Mesenchymal stem cell (in vitro differentiated cells and primary cell): ENCODE results near the gene DYNLT1.

Experiments used
- DNase-seq: peaks from one replicate; pipeline ENCODE4 v3.0.0-alpha.2; 2013
- H2AFZ ChIP-seq: one replicate; pipeline ENCODE4 v1.6.1; 2013; ENCODE audit warnings: low read depth, mild to moderate bottlenecking, control low read depth, inconsistent platforms, low read length, moderate library complexity
- H2AK5ac ChIP-seq: 2 replicates; pipeline ENCODE4 v1.6.1; 2013; ENCODE audit warnings: low read length, moderate library complexity, mild to moderate bottlenecking, inconsistent platforms; ENCODE audit not compliant: severe bottlenecking
- H2BK120ac ChIP-seq: one replicate; pipeline ENCODE4 v1.6.1; 2013; ENCODE audit warnings: low read depth, mild to moderate bottlenecking, inconsistent platforms, low read length, moderate library complexity
- H2BK12ac ChIP-seq, 2 experiments: one replicate each; pipeline ENCODE4 v1.6.1; 2013; ENCODE audit warnings: inconsistent platforms in 2 of 2, low read length in 2 of 2, mild to moderate bottlenecking in 2 of 2, moderate library complexity in 2 of 2, control low read depth in 1 of 2
- H2BK15ac ChIP-seq: one replicate; pipeline ENCODE4 v1.6.1; 2013; ENCODE audit warnings: mild to moderate bottlenecking, low read depth, inconsistent platforms; ENCODE audit not compliant: poor library complexity, severe bottlenecking
- H2BK5ac ChIP-seq: 2 replicates; pipeline ENCODE4 v1.6.1; 2013; ENCODE audit warnings: low read depth, mild to moderate bottlenecking, low read length, control low read depth, inconsistent platforms; ENCODE audit not compliant: poor library complexity, severe bottlenecking
- H3K14ac ChIP-seq, 2 experiments: one replicate each; pipeline ENCODE4 v1.6.1; 2013; ENCODE audit warnings: inconsistent platforms in 2 of 2, low read length in 2 of 2, control low read depth in 1 of 2, mild to moderate bottlenecking in 1 of 2, moderate library complexity in 1 of 2
- H3K18ac ChIP-seq, 2 experiments: one replicate each; pipeline ENCODE4 v1.6.1; 2013; ENCODE audit warnings: inconsistent platforms in 2 of 2, low read length in 2 of 2, control low read depth in 1 of 2, low read depth in 1 of 2, mild to moderate bottlenecking in 1 of 2
- H3K23ac ChIP-seq, 2 experiments: one replicate each; pipeline ENCODE4 v1.6.1; 2013; ENCODE audit warnings: inconsistent platforms in 2 of 2, low read length in 2 of 2, mild to moderate bottlenecking in 2 of 2, moderate library complexity in 2 of 2, control low read depth in 1 of 2
- H3K27ac ChIP-seq: 2 replicates; pipeline ENCODE4 v1.5.1; 2013; ENCODE audit warnings: mild to moderate bottlenecking, moderate library complexity, low read length, control low read depth, inconsistent platforms; ENCODE audit not compliant: poor library complexity, severe bottlenecking
- H3K27me3 ChIP-seq, 2 experiments: 2 replicates each; pipeline versions ENCODE4 v1.6.1 to v1.7.0; 2013; ENCODE audit warnings: low read length in 2 of 2, mild to moderate bottlenecking in 2 of 2, moderate library complexity in 2 of 2, control low read depth in 1 of 2, inconsistent platforms in 1 of 2; ENCODE audit not compliant: control insufficient read depth in 1 of 2, insufficient read depth in 1 of 2
- H3K36me3 ChIP-seq, 2 experiments: 2 replicates each; pipeline versions ENCODE4 v1.6.1 to v1.7.0; 2013; ENCODE audit warnings: low read length in 2 of 2, control low read depth in 1 of 2, inconsistent platforms in 1 of 2, low read depth in 1 of 2, mild to moderate bottlenecking in 1 of 2; ENCODE audit not compliant: insufficient read depth in 2 of 2, control insufficient read depth in 1 of 2
- H3K4ac ChIP-seq, 2 experiments: one replicate each; pipeline ENCODE4 v1.6.1; 2013; ENCODE audit warnings: inconsistent platforms in 2 of 2, low read length in 2 of 2, mild to moderate bottlenecking in 2 of 2, moderate library complexity in 2 of 2, control low read depth in 1 of 2, low read depth in 1 of 2
- H3K4me1 ChIP-seq: 2 replicates; pipeline ENCODE4 v1.6.1; 2013; ENCODE audit warnings: low read depth, low read length, control low read depth; ENCODE audit not compliant: control insufficient read depth, insufficient read depth
- H3K4me2 ChIP-seq: 2 replicates; pipeline ENCODE4 v1.6.1; 2013; ENCODE audit warnings: low read length, mild to moderate bottlenecking, inconsistent platforms; ENCODE audit not compliant: poor library complexity, severe bottlenecking
- H3K4me3 ChIP-seq, 2 experiments: 2 replicates each; pipeline versions ENCODE4 v1.5.1 to v1.7.0; 2013; ENCODE audit warnings: low read length in 2 of 2, mild to moderate bottlenecking in 2 of 2, control low read depth in 1 of 2, low read depth in 1 of 2; ENCODE audit not compliant: insufficient read depth in 1 of 2
- H3K79me1 ChIP-seq: replicated peaks from 2 replicates; pipeline ENCODE4 v1.6.1; 2013; ENCODE audit warnings: mild to moderate bottlenecking, control low read depth, low read length, inconsistent platforms; ENCODE audit not compliant: poor library complexity, severe bottlenecking
- H3K9ac ChIP-seq: 2 replicates; pipeline ENCODE4 v1.7.0; 2013; ENCODE audit warnings: mild to moderate bottlenecking, low read length, moderate library complexity
- H3K9me3 ChIP-seq: 2 replicates; pipeline ENCODE4 v1.7.0; 2013; ENCODE audit warnings: mild to moderate bottlenecking, low read length; ENCODE audit not compliant: control insufficient read depth
- H4K8ac ChIP-seq: one replicate; pipeline ENCODE4 v1.6.1; 2013; ENCODE audit warnings: inconsistent platforms, mild to moderate bottlenecking, low read length, moderate library complexity
- H4K91ac ChIP-seq: one replicate; pipeline ENCODE4 v1.6.1; 2013; ENCODE audit warnings: mild to moderate bottlenecking, low read length, inconsistent platforms
- WGBS: methylation state at CpG from one replicate; pipeline ENCODE4 v1.1.7; 2013; ENCODE audit warnings: mixed read lengths; 5-methylcytosine and 5-hydroxymethylcytosine counted together

DYNLT1 gene

DNA sequence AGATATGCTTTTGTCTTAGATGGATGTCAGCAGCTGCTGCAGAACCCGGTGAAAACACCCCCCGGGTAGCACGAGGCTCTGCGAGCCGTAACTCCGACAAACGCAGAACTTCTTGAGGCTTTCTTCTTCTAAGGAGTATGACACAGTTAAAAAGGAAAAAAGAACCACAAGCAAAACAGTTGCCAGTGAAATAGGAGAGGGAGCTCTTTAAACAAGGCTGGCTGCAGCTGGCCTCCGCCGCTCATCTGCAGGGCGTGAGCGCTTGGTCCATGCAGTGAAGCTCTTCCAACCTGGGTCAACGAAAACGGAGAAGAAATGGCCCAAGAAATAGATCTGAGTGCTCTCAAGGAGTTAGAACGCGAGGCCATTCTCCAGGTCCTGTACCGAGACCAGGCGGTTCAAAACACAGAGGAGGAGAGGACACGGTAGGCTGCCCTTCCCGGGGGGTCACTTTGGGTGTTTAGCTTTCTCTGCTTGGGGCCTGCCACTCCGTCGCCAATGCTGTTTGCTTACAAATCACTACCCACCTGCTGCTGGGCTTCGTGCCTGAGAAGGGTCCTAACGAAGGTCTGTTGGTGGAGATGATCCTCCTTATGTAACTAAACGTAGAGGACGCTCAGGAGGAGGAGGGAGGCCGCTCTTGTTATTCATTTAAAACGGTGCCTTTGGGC, 18.5 kb upstream of the DYNLT1 start:
- no peak overlapping the region for H4K8ac ChIP-seq
- no peak overlapping the region for H2BK120ac ChIP-seq

DNA sequence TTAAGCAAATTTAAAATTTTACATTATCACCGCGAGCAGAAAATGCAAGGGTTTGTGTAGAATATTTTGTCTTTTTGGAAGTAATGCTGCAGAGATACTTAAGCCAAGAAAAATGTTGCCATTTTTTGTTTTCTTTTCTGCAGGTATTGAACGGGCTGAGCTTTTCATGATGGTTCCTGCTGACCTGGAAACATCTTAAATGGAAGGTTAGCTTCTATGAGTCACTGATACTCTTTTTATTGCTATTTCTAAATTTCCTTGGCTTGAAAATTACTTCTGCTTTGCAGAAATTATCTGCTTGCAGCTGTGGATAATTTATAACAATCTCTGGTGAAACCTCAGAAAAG, 18.0 kb upstream of the DYNLT1 start:
- no peak overlapping the region for H2BK15ac ChIP-seq
- no peak overlapping the region for H3K27ac ChIP-seq
- H3K4me2 ChIP-seq = no peak overlapping the region
- H3K14ac ChIP-seq = no peak overlapping the region
- no peak overlapping the region for H4K8ac ChIP-seq
- peak overlapping the region; percentile 35 for H3K9ac ChIP-seq
- peaks cover 0 to 6% of the 10 kb centered on the region in 2 experiments for H3K27me3 ChIP-seq
- H2AFZ ChIP-seq = no peak overlapping the region
- no peak overlapping the region for H2BK120ac ChIP-seq
- no peak overlapping the region for H2AK5ac ChIP-seq
- no peak overlapping the region for H3K18ac ChIP-seq
- H3K9me3 ChIP-seq = no peaks in the 10 kb centered on the region
- H2BK5ac ChIP-seq = no peak overlapping the region
- no peak overlapping the region for H4K91ac ChIP-seq
- no peaks in the 10 kb centered on the region for H3K79me1 ChIP-seq
- no peak overlapping the region for H3K4ac ChIP-seq
- 100% methylated on average over 3 of the region's 3 CpGs for WGBS
- peaks cover 1% of the 10 kb centered on the region for H3K4me1 ChIP-seq
- H3K36me3 ChIP-seq = peaks cover 0 to 5% of the 10 kb centered on the region in 2 experiments
- H2BK12ac ChIP-seq = no peak overlapping the region
- no peak for DNase-seq
- H3K4me3 ChIP-seq = peak overlapping the region in 1 of 2 experiments; percentile 41
- no peak overlapping the region for H3K23ac ChIP-seq

More for the DNA sequence above, 18.5 kb upstream of the DYNLT1 start:
- no peak overlapping the region for H3K18ac ChIP-seq
- H3K4ac ChIP-seq = no peak overlapping the region
- peak overlapping the region in 1 of 2 experiments; percentile 41 for H3K4me3 ChIP-seq
- H3K27me3 ChIP-seq = peaks cover 0 to 6% of the 10 kb centered on the region in 2 experiments
- no peaks in the 10 kb centered on the region for H3K79me1 ChIP-seq
- H3K36me3 ChIP-seq = peaks cover 0 to 5% of the 10 kb centered on the region in 2 experiments
- no peak overlapping the region for H3K14ac ChIP-seq
- H2BK12ac ChIP-seq = no peak overlapping the region
- DNase-seq = no peak
- H3K9ac ChIP-seq = peak overlapping the region; percentile 35
- no peak overlapping the region for H2AFZ ChIP-seq
- H2AK5ac ChIP-seq = no peak overlapping the region
- 81% methylated on average over 27 of the region's 27 CpGs for WGBS
- H2BK5ac ChIP-seq = no peak overlapping the region
- H3K4me1 ChIP-seq = peaks cover 1% of the 10 kb centered on the region
- H3K27ac ChIP-seq = no peak overlapping the region
- H4K91ac ChIP-seq = no peak overlapping the region
- H3K4me2 ChIP-seq = no peak overlapping the region
- no peak overlapping the region for H3K23ac ChIP-seq
- H2BK15ac ChIP-seq = no peak overlapping the region
- no peaks in the 10 kb centered on the region for H3K9me3 ChIP-seq

DNA sequence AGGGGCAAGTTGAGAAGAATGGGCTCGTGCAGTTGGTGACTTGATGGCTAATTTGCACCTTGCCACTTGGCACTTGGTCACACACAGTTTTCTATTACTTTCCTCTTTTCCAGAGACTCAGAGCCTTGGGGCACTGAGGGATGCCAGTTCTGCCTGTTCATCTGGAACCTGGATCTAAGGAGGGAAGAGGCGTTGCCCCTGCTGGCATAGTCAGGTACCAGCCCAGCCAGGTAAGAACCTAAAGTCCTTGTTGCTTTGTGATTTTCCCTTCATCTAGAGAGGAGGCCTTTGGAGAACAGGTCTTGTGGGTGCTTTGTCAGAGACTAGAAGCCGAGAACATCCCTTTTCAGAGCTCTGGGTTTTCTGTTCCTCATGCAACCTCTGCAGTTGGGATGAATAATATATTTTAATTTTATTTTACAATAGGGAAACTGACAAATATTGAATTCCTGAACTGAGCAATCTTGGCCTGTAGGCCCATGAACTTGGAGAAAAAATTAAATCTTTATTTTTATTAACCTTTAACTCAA, 16.7 kb upstream of the DYNLT1 start:
- Histone ChIP-seq H3K23ac (no peak overlapping the region), H3K9me3 (no peaks in the 10 kb centered on the region), H2BK15ac (no peak overlapping the region), H3K36me3 (peaks cover 0 to 5% of the 10 kb centered on the region in 2 experiments), H3K4me3 (no peak overlapping the region), H2BK12ac (no peak overlapping the region), H3K9ac (no peak overlapping the region), H3K27ac (no peak overlapping the region), H2AFZ (no peak overlapping the region), H3K4me1 (peaks cover under 1% of the 10 kb centered on the region), H3K4ac (no peak overlapping the region), H4K91ac (no peak overlapping the region), H3K18ac (no peak overlapping the region), H2BK5ac (no peak overlapping the region), H3K14ac (no peak overlapping the region), H4K8ac (peak overlapping the region; percentile 37), H3K27me3 (peaks cover 0 to 6% of the 10 kb centered on the region in 2 experiments), H3K79me1 (no peaks in the 10 kb centered on the region), H3K4me2 (no peak overlapping the region), H2AK5ac (no peak overlapping the region), H2BK120ac (no peak overlapping the region)
- no peak for DNase-seq
- 99% methylated on average over 3 of the region's 3 CpGs for WGBS

DNA sequence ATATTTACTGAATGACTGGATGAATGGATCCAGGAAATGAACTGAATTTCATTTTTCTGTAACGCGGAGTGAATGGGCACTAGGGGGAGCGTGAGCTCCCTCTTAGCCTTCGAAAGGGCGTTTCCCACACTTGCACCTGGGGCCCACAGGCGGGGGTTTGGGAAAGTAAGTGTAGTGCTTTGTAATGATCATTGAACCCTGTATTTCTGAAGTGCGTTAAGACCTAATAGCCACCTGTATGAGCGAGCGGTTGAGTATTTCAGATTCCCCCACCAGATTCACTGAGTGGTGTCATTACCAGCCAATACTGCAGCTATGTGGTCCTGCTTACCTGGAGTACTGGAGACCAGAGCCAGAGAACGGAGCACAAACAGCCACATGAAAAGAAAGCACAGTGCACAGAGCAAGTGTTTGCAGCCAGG, 15.8 kb upstream of the DYNLT1 start:
- Histone ChIP-seq H3K27me3 (peaks cover 0 to 5% of the 10 kb centered on the region in 2 experiments), H3K4me3 (no peak overlapping the region), H3K4ac (no peak overlapping the region), H2BK12ac (peak overlapping the region in 1 of 2 experiments; percentile 43), H3K9ac (no peak overlapping the region), H3K4me2 (no peak overlapping the region), H4K8ac (no peak overlapping the region), H3K18ac (no peak overlapping the region), H2BK15ac (no peak overlapping the region), H3K79me1 (no peaks in the 10 kb centered on the region), H2AK5ac (no peak overlapping the region), H2AFZ (no peak overlapping the region), H3K23ac (no peak overlapping the region), H3K14ac (peak overlapping the region in 1 of 2 experiments; percentile 37), H4K91ac (no peak overlapping the region), H3K4me1 (peaks cover 9% of the 10 kb centered on the region), H2BK120ac (no peak overlapping the region), H3K27ac (no peak overlapping the region), H2BK5ac (no peak overlapping the region), H3K9me3 (no peaks in the 10 kb centered on the region), H3K36me3 (peaks cover 0 to 3% of the 10 kb centered on the region in 2 experiments)
- 34% methylated on average over 10 of the region's 10 CpGs for WGBS
- no peak for DNase-seq
